Naive thymus-derived CD4-positive, alpha-beta T cell (primary cell): ENCODE results near the gene TCF15. TPM values are rescaled to one million over a fixed set of nuclear protein-coding genes. Genes with fewer than 3 reads are reported as not detected.

ENCODE experiments used
- ATAC-seq: fragments of 150-1000 bp; cut with Tn5 transposase; 2 replicates; pipeline ENCODE4 v1.10.0; 2021; ENCODE audit warnings: mild to moderate bottlenecking, moderate library complexity
- CTCF ChIA-PET: fragments of 350-600 bp; sonication (Branson Sonifier 250); formaldehyde crosslinking; loops from one replicate; lab custom pipeline; 2021; ENCODE audit warnings: antibody characterized with exemption; lab: Charles Lee
- POLR2A ChIA-PET: fragments of 350-600 bp; sonication (Branson Sonifier 250); formaldehyde crosslinking; loops from one replicate; lab custom pipeline; 2021; ENCODE audit warnings: antibody characterized with exemption, inconsistent platforms; lab: Charles Lee
- DNase-seq, 9 donors: peaks; one replicate each; pipeline versions ENCODE4 v3.0.0 to v3.0.0-alpha.2; 2020 to 2022; ENCODE audit warnings: mixed read lengths in 1 of 9
- H3K27ac ChIP-seq: one replicate; pipeline ENCODE4 v1.7.0; 2013; ENCODE audit warnings: mild to moderate bottlenecking, low read depth, low read length, moderate library complexity
- H3K27me3 ChIP-seq, 2 donors: one replicate each; pipeline ENCODE4 v1.7.0; 2013; ENCODE audit warnings: low read length in 2 of 2, mild to moderate bottlenecking in 2 of 2, moderate library complexity in 2 of 2; ENCODE audit not compliant: control insufficient read depth in 2 of 2, insufficient read depth in 2 of 2
- H3K36me3 ChIP-seq, 3 experiments: 1 replicate in 2 of 3; 2 replicates in 1 of 3; pipeline ENCODE4 v1.7.0; 2013; ENCODE audit warnings: low read length in 3 of 3, mild to moderate bottlenecking in 3 of 3, moderate library complexity in 1 of 3; ENCODE audit not compliant: insufficient read depth in 3 of 3, control insufficient read depth in 2 of 3
- H3K4me1 ChIP-seq, 2 donors: one replicate each; pipeline ENCODE4 v1.7.0; 2013; ENCODE audit warnings: low read length in 2 of 2, mild to moderate bottlenecking in 2 of 2, moderate library complexity in 1 of 2; ENCODE audit not compliant: control insufficient read depth in 2 of 2, insufficient read depth in 2 of 2
- H3K4me3 ChIP-seq: 2 replicates; pipeline ENCODE4 v1.7.0; 2013; ENCODE audit warnings: mild to moderate bottlenecking, low read length
- H3K9me3 ChIP-seq, 3 experiments: 1 replicate in 2 of 3; 2 replicates in 1 of 3; pipeline ENCODE4 v1.7.0; 2013; ENCODE audit warnings: low read length in 3 of 3; ENCODE audit not compliant: control insufficient read depth in 2 of 3
- H3K27ac Mint-ChIP-seq, 9 donors: one replicate each; pipeline ENCODE4 v1.8.0; 2020 to 2022; ENCODE audit warnings: mixed read lengths in 9 of 9, mild to moderate bottlenecking in 8 of 9, moderate library complexity in 5 of 9, inconsistent platforms in 2 of 9
- H3K27me3 Mint-ChIP-seq, 5 donors: one replicate each; pipeline ENCODE4 v1.8.0; 2021 to 2022; ENCODE audit warnings: mixed read lengths in 5 of 5, mild to moderate bottlenecking in 1 of 5
- H3K36me3 Mint-ChIP-seq, 5 donors: one replicate each; pipeline ENCODE4 v1.8.0; 2020 to 2022; ENCODE audit warnings: mixed read lengths in 5 of 5, mild to moderate bottlenecking in 3 of 5, inconsistent platforms in 1 of 5
- H3K4me1 Mint-ChIP-seq, 7 donors: one replicate each; pipeline ENCODE4 v1.8.0; 2020 to 2022; ENCODE audit warnings: mixed read lengths in 7 of 7, mild to moderate bottlenecking in 3 of 7, inconsistent platforms in 1 of 7
- H3K4me3 Mint-ChIP-seq, 10 donors: one replicate each; pipeline ENCODE4 v1.8.0; 2020 to 2022; ENCODE audit warnings: mild to moderate bottlenecking in 10 of 10, mixed read lengths in 10 of 10, moderate library complexity in 6 of 10, inconsistent platforms in 2 of 10
- H3K9me3 Mint-ChIP-seq, 11 donors: one replicate each; pipeline ENCODE4 v1.8.0; 2020 to 2022; ENCODE audit warnings: mixed read lengths in 11 of 11, mild to moderate bottlenecking in 4 of 11, inconsistent platforms in 1 of 11, moderate library complexity in 1 of 11
- intact Hi-C, 2 donors: fragments of 100-400 bp; cut with micrococcal nuclease; formaldehyde crosslinking; loops; one replicate each; pipeline ENCODE4 v1.15.1; 2023
- polyA plus RNA-seq, 2 donors: library from polyadenylated mRNA; unstranded; fragments of 300-500 nt; fragmentation: Illumina TruSeq; gene quantifications; one replicate each; pipeline ENCODE4 v1.2.3, GENCODE V29; 2021
- total RNA-seq, 6 experiments: library from RNA in 5 of 6; stranded (reverse) in 5 of 6; gene quantifications; 1 replicate in 5 of 6; 2 replicates in 1 of 6; pipeline ENCODE4 v1.2.3 and lab custom pipeline; 2021 to 2026

The TCF15 gene
- total and polyA plus RNA-seq, 7 experiments from 2014 or later: not detected

DNA sequence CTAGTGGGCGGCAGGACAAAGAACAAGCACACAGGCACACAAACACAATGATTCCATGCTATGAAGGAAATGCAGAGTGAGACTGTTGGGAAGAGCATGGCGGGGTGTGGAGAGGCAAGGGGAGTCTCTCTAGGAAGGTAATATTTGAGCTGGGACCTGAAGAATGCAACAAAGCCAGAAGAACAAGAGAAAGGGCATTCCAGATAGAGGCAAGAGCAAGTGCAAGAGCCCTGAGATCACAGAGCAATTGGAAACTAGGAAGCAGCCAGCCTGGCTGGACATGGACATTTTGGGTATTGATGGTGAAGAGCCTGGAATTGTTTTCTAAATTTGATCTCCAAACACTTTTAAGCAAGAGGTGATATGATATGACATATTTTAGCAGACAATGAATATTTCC is 27.4 kb upstream of the TCF15 start:
- POLR2A ChIA-PET: no interaction called here
- no peak overlapping the region for H3K27ac Mint-ChIP-seq
- H3K36me3 Mint-ChIP-seq: peaks cover 0 to 2% (median 0%) of the 10 kb centered on the region in 5 donors

GRCh38 chr20:635893-636338 is 25.8 kb upstream of the TCF15 start:
- ChIA-PET CTCF (no interaction called here), POLR2A (no interaction called here)
- no peaks in the 10 kb centered on the region for H3K4me1 ChIP-seq
- DNase-seq (no peak), ATAC-seq (no peak)
- Mint-ChIP-seq H3K27ac (no peak overlapping the region), H3K27me3 (peaks cover 5 to 33% (median 17%) of the 10 kb centered on the region in 5 donors), H3K9me3 (peaks cover 0 to 1% (median 0%) of the 10 kb centered on the region in 11 donors), H3K4me3 (no peak overlapping the region), H3K36me3 (no peaks in the 10 kb centered on the region), H3K4me1 (peaks cover 0 to under 1% (median 0%) of the 10 kb centered on the region in 7 donors)
- no peaks in the 10 kb centered on the region for H3K27me3 ChIP-seq
- no peak overlapping the region for H3K4me3 ChIP-seq
- H3K9me3 ChIP-seq: no peaks in the 10 kb centered on the region
- H3K36me3 ChIP-seq: no peaks in the 10 kb centered on the region
- intact Hi-C loops: no loop called here
- H3K27ac ChIP-seq: no peak overlapping the region

More for the DNA sequence above, 27.4 kb upstream of the TCF15 start:
- H3K9me3 Mint-ChIP-seq: peaks cover 0 to 1% (median 0%) of the 10 kb centered on the region in 11 donors
- no peak overlapping the region for H3K4me3 Mint-ChIP-seq
- Histone ChIP-seq H3K27ac (no peak overlapping the region), H3K4me1 (no peaks in the 10 kb centered on the region), H3K4me3 (no peak overlapping the region), H3K9me3 (no peaks in the 10 kb centered on the region), H3K36me3 (no peaks in the 10 kb centered on the region), H3K27me3 (peaks cover 0 to 1% of the 10 kb centered on the region in 2 donors)
- DNase-seq (no peak), ATAC-seq (no peak)
- CTCF ChIA-PET: no interaction called here
- peaks cover 7 to 38% (median 17%) of the 10 kb centered on the region in 5 donors for H3K27me3 Mint-ChIP-seq
- peaks cover 0 to 9% (median 6%) of the 10 kb centered on the region in 7 donors for H3K4me1 Mint-ChIP-seq
- intact Hi-C loops: no loop called here

- peak overlapping the region in 1 of 10 donors; percentile 5 for H3K4me3 Mint-ChIP-seq
- no peaks in the 10 kb centered on the region for H3K27me3 ChIP-seq
- intact Hi-C loops: no loop called here
- no peaks in the 10 kb centered on the region for H3K9me3 ChIP-seq
- no peak overlapping the region for H3K4me3 ChIP-seq
- no peaks in the 10 kb centered on the region for H3K36me3 Mint-ChIP-seq
- ChIA-PET POLR2A (no interaction called here), CTCF (no interaction called here)
- no peaks in the 10 kb centered on the region for H3K36me3 ChIP-seq
- no peaks in the 10 kb centered on the region for H3K4me1 ChIP-seq
- no peak overlapping the region for H3K27ac Mint-ChIP-seq
- peaks cover 5 to 35% (median 17%) of the 10 kb centered on the region in 5 donors for H3K27me3 Mint-ChIP-seq
- ATAC-seq (no peak), DNase-seq (no peak)
- no peak overlapping the region for H3K27ac ChIP-seq
- H3K4me1 Mint-ChIP-seq: no peaks in the 10 kb centered on the region
- H3K9me3 Mint-ChIP-seq: peaks cover 0 to 1% (median 0%) of the 10 kb centered on the region in 11 donors
These were observed 25.2 kb upstream of the TCF15 start for GRCh38 chr20:635028-635892.

- H3K27me3 Mint-ChIP-seq: peaks cover 5 to 29% (median 16%) of the 10 kb centered on the region in 5 donors
- H3K27ac Mint-ChIP-seq: no peak overlapping the region
- no peak for ATAC-seq
- H3K4me1 Mint-ChIP-seq: no peaks in the 10 kb centered on the region
- H3K36me3 Mint-ChIP-seq: no peaks in the 10 kb centered on the region
- POLR2A ChIA-PET: no interaction called here
- H3K4me3 Mint-ChIP-seq: no peak overlapping the region
- CTCF ChIA-PET: no interaction called here
- Histone ChIP-seq H3K27ac (no peak overlapping the region), H3K4me1 (no peaks in the 10 kb centered on the region), H3K4me3 (no peak overlapping the region), H3K36me3 (no peaks in the 10 kb centered on the region), H3K9me3 (no peaks in the 10 kb centered on the region), H3K27me3 (no peaks in the 10 kb centered on the region)
- no peak for DNase-seq
- intact Hi-C loops: no loop called here
- peaks cover 0 to 1% (median 0%) of the 10 kb centered on the region in 11 donors for H3K9me3 Mint-ChIP-seq
These were observed 24.2 kb upstream of the TCF15 start for GRCh38 chr20:634148-634925.

DNA sequence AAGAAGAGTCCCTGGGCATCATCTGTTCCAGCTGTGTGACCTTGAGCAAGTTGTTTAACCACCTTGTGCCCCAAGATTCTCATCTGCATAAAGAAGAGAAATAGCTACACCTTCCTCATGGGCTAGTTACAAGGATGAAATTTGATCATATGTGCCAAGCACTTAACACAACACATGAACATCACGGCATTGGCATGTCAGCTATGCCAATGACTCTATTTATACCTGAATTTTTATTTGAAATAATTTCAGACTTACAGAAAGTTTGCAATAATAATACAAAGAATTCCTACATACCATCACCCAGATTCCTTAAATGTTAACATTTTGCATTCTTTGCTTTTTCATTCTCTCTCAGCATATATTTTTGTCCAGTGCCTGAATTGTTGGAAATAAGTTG is 21.0 kb upstream of the TCF15 start:
- Mint-ChIP-seq H3K4me1 (no peaks in the 10 kb centered on the region), H3K27me3 (peaks cover 4 to 33% (median 15%) of the 10 kb centered on the region in 5 donors), H3K27ac (no peak overlapping the region), H3K36me3 (no peaks in the 10 kb centered on the region), H3K4me3 (no peak overlapping the region), H3K9me3 (peaks cover 0 to 2% (median 0%) of the 10 kb centered on the region in 11 donors)
- intact Hi-C loops: no loop called here
- ChIA-PET POLR2A (no interaction called here), CTCF (no interaction called here)
- H3K27me3 ChIP-seq: no peaks in the 10 kb centered on the region
- DNase-seq (no peak), ATAC-seq (no peak)
- no peaks in the 10 kb centered on the region for H3K36me3 ChIP-seq
- no peak overlapping the region for H3K27ac ChIP-seq
- no peaks in the 10 kb centered on the region for H3K9me3 ChIP-seq
- H3K4me3 ChIP-seq: no peak overlapping the region
- no peaks in the 10 kb centered on the region for H3K4me1 ChIP-seq

GRCh38 chr20:626579-626978 is 16.5 kb upstream of the TCF15 start:
- POLR2A ChIA-PET: no interaction called here

More at GRCh38 chr20:626579-626978, 16.5 kb upstream of the TCF15 start:
- Mint-ChIP-seq H3K9me3 (peaks cover 0 to 13% (median 2%) of the 10 kb centered on the region in 11 donors), H3K27ac (no peak overlapping the region), H3K36me3 (no peaks in the 10 kb centered on the region), H3K4me1 (no peaks in the 10 kb centered on the region), H3K27me3 (peaks cover 23 to 32% (median 24%) of the 10 kb centered on the region in 5 donors), H3K4me3 (no peak overlapping the region)
- H3K36me3 ChIP-seq: no peaks in the 10 kb centered on the region
- no peaks in the 10 kb centered on the region for H3K9me3 ChIP-seq
- CTCF ChIA-PET: no interaction called here
- no peaks in the 10 kb centered on the region for H3K27me3 ChIP-seq
- DNase-seq (no peak), ATAC-seq (no peak)
- no peaks in the 10 kb centered on the region for H3K4me1 ChIP-seq
- intact Hi-C loops: no loop called here
- no peak overlapping the region for H3K4me3 ChIP-seq
- no peak overlapping the region for H3K27ac ChIP-seq
